Measurements from ENCODE around the gene CHDH.

Gene CHDH

DNA sequence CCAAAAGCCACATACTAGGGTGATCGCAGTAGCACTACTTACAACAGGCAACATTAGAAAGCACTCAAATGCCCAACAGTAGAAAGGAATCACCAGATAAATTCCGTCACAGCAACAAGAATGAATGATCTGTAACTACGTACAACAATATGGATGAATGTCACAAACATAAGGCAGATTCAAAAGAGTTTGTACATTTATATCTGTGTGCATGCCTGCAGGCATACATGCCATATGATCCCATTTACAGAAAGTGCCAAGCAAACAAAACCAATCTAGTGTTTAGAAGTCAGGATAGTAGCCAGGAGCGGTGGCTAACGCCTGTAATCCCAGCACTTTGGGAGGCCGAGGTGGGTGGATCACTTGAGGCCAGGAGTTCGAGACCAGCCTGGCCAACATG, 3.7 kb upstream of the CHDH start:
- no peak for DNase-seq

DNA sequence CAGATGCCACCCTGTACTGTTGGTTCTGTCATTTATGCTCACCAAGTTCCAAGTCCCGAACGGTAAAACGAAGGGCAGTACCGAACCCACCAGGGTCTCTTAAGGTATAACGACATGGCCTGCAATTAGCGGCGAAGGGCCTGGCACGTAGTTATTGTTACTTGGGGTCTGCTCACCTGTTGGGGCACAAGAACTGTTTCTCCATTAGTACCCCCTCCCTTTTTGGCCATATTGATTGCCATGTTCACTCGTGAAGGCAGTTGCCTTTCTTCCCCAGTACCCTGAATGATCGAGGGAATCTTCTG, 584 bp upstream of the CHDH start:
- no peak for DNase-seq

DNA sequence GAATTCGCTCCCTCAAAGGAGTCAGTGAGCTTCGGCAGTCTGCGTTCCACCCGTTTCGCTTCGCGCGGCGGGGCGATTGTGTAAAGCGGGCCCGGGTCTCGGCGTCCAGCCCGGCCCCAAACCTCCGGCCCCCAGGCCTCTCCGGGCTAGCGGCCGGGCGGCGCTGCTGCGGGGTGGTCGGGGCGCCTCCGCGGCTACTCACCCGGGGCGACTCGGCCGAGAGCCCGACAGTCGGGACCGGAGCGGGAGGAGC, 412 bp downstream of the CHDH start:
- no peak for DNase-seq

DNA sequence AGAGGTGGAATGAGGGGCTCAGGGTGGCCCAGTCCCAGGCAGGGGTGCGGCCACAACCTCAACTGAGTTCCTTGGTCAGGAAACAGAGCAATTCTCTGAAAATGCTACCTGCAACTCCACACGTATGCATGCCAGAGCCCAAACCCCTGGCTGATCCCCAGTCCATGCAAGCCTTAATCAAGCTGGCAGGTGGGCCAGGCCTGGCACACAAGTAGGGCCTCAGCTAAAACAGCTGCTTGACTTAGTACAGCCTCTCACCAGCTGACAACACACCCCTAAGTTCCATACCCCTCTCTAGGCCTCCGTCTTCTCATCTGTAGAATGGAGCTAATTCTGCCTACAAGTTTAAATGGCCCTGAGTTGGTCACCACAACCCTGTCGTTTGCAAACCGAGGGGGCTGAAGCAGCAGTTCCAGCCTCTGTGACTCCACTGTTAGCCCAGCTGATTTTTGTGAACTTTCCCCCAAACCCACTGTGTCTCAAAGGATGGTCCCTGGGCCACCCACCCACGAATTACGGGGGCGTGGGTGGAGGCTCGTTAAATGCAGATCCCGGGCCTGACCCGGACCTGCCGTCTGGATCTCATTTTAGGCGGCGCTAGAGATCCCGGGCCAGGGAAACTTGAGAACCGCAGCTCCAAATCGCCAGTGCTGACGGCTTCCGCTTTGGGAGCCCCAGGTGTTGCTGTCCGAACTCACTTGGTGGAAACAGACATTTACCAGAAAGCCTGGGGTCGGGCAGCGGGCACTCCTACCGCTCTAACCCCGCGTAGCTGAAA, 927 bp downstream of the CHDH start:
- no peak for DNase-seq

DNA sequence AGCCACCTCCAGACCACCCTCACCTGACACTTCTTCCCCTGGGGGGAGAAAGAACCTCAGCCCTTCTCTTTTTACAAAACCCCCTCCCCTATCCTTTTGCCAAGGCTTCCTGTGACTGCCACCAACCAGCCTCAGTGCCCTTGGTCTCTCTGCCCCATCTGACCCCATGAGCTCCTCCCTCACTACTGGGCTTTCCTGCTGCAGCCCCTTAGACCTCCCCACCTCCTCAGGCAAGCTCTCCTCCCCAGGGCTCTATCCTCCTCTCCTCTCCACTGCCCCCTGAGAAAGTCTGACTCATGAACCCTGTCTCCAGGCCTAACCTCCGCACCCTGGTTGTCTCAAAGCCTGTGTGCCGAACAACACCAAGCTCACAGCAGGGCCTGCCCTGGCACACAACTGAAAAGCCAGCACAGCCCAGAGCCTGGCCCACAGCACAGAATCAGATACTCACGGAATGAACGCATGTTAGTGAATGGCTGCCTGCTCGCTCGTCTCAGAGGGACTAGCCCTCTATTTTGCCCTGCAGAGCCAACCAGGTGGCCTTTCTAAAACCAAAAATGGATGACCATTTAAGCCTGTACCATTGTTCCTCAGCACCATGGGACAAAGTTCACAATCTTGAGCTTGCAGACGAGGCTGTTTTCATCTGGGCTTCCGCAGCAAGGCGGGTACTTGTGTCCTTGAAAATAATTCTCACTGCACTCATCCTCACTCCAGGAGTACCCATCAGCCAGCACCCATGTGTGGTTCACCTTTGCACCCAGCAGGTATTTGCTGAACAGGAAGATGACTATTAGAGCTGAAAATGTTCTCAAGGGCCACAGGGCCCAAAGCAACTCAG, 1.7 kb downstream of the CHDH start:
- no peak for DNase-seq

DNA sequence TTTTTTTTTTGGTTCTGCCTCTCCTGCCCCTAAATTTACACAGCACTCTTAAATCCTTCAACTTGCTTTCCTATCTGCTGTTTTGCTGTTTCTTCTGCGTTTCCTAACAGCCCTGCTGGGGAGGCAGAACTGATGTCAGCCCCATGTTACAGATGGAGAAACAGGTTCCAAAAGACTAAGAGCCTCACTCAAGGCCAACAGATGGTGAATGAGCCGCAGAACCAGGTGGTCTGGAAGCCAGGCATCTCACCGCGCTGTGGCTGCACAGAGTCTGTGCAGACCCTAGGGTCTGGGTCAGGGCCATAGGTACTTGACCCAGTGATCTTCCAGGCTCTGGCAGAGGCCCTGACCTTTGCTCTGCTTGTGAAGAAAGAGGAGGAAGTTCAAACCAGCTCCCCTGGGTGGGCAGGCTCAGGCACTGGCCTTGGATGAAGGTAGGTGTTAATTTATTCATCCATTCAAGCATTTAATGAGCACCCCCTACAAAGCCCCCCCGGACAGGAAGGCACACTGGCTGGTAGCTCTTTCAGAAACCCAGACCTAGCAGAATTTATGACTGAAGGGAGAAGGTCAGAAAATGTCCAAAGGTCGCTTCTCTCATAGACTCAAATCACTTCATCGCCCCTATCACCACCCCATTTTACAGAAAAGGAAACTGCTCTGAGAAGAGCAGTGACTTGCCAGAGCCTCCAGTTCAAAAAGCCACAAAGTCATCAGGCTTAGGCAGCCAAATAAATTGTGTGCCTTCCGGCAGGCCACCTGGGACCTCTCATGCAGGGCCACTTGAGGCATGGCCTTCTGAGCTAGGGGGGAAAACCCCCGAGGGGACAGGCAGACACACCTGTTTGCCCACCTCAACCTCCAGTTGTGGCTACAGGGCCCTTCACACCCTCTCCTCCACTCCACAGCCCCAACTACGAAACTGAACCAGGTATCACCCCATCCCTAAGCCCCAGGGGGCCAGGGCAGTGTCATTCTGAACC, 2.7 kb downstream of the CHDH start:
- DNase-seq: no peak

DNA sequence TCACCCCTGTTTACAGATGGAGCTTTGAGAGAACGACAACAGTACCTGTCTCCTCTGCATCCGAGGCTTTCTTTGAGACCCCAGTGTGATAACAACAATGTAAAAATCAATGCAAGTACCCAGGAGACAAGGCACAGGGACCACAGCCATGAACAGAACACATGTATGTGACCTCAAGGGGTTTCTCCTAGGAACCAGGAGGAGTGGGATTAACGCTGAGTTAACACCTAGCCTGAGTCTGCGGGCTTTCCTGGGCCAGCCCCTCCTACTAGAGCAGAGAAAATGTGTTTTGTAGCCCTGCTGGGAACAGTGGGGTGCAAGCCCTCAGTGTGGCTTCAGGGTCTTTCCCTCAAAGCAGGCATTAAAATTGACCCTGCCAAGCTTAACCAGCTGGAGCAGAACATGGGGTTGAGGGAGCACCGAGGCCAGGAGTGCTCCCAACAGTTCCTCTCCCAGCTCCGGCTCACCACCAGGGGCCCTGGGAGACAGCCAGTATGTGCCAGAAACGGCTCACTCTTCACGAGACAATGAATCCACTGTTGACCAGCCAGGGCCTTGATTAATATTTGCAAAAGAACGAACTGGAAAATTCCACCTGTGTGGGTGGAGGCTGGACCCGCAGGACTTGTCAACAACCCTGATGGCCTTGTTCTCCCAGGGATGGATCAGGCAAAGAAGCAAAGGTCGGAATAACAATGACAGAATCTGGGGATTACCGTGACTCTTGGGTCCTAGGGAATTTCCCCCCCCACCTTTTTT, 3.6 kb downstream of the CHDH start:
- DNase-seq: peak; percentile 75

DNA sequence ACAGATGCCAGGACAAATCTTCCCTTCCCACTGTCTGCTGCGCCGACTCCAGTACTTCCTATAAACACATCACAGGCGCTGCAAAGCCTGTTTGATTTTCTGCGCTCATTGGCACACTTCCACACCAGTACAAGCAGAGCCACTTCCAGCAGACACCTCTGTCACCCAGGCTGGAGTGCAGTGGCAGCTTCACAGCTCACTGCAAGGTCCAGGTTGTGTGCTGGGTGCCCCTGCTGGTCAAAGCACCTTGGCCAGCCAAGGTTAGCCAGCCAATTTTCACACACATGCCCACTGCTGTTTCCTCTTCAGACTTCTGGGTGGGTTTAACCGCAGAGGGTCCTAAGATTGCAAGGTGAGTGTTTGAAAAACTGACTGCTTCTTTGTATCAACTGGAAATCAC, 4.9 kb downstream of the CHDH start:
- no peak for DNase-seq

DNA sequence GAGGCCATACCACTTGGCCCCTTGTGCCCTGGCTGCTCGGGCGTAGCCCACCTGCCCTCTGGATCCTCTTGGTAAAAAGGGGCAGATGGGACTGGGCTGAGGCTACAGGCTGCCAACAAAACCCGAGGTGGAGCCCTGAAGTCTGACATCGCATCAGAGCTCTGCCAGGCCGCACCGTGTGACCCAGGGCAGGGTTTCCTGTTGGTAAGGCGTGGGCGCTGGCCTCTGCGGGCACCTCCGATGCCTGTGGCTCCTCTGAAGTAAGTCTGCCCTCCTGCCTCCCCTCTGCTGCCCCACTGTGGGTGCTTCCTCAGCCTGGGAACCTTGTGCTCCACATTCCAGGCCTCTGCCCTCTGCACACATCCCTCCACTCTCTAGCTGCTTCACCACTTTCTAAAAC, 8.9 kb downstream of the CHDH start:
- no peak for DNase-seq

DNA sequence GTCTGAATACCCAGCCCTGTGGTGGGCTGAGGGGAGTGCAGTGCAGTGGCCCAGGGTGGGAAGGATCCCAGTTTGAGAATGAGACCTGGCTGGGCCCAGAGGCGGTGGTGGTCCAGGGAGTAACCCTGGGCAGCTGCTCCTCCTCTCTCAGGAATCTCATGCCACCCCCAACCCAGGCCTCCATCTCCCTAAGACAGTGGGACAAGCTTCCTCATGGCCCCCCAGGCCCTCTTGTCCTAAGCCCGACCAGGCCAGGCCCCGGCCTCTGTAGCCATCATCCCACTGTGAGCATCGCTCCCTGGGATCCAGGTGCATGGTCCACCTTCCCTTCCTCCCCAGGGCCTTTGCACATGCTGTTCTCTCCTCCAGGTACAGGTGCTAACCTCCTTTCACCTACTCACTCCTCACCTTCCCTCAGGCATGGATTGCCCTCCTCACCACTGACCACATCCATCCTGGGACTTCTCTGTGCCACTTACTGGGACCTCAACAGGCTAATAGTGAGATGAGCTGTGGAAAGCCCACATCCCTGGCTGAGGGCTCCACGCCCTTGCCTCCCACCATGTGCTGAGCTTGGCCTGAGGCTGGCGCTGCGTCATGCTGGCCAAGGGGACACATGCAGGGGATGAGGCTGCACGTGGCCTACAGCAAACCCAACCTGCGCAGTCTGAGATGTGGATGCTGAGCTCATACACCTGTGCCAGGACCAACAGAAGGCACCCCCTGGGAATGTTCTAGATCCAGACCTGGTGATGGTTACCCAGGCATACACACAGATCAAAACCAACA, 9.9 kb downstream of the CHDH start:
- DNase-seq: no peak

DNA sequence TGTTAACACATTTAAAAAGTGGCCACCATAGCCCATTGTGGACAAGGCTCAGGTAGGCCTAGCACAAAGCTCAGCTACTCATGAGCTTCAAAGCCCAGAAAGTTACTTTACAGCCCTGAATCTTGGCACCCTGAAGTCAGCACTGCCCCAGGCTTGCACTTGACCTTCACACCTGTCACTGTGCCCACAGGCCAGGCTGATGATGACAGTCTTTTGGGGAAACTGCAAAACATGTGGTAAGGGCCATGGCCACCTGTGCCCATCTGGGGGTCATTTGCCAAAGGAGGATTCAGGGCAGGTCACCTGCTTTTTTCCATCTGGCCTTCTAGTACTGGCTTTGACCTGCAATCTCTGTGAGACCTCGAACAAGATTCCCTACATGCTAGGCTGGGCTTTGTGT, 11.0 kb downstream of the CHDH start:
- no peak for DNase-seq

DNA sequence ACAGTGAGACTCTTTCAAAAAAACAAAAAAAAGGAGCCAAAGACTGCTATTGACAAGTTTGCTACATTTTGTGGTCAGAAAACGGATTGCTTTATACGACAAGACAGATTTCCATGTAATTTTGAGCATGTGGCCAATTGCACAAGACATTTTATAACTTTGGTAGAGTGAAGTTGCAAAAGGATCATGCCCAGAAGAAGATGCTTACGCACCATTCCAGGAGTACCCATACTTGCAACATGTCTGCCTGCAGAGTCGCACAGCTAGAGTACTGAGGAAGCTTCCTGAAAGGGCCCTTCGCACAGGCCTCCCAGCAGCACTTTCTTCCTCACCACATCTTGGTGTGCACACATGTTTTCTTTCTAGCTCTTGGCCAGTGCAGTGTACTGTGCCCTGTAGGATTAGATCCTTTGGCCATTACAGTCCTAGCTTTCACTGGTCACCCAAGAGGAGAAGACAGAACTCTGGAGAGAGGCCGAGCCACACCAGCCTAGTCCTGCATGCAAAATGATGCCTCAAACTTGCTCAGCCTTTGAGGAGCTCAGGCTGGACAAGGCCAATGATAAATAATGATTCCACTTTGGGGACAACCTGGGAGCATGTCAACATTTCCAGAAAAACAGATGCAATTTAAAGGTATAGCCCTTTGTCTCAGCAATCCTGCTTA, 11.7 kb downstream of the CHDH start:
- DNase-seq: no peak

DNA sequence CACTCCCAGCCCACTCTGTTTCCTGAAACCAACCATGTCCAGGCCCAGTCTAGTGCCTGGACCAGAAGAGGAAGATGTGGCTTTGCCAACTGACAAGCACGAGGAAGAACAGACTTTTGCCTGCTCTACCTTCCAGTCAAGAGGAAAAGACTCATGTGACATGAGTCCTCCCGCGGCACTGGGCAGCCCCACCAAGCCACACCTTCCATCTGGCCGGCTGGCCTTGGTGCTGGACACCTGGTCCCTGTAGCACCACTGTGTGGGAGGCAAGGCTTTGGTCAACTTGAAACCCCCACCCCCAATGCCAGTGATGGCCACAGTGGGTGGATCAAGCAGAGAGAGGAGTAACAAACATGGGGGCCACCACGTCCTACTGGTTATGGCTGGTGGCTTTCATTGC, 12.5 kb downstream of the CHDH start:
- no peak for DNase-seq

DNA sequence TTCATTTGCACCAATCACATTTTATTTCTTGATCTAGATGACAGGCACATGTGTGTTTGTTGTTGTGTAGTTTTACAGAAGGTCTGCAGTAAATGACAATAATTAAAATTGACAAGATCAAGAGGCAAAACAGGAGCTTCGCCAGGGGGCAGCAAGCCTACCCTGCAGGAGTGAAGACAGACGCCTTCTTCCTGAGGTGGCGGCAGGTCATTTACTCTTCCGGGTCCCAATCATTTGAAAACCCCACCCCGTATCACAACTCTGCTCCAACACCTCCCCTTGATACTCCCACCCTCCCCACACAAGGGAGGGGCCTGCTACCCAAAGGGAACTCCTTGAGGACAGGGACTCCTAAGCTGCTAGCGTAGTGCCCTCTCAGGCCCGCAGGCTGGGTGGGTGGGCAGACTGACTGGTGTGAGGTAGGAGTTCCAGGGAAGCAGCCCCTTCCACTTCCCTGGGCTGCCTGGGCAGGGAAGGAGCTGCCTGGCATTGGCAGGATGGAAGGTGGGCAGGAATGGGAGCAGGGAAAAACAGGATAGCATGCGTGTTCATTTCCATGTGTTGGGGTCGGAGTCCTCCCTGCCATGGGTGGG, 13.1 kb downstream of the CHDH start:
- DNase-seq: no peak

DNA sequence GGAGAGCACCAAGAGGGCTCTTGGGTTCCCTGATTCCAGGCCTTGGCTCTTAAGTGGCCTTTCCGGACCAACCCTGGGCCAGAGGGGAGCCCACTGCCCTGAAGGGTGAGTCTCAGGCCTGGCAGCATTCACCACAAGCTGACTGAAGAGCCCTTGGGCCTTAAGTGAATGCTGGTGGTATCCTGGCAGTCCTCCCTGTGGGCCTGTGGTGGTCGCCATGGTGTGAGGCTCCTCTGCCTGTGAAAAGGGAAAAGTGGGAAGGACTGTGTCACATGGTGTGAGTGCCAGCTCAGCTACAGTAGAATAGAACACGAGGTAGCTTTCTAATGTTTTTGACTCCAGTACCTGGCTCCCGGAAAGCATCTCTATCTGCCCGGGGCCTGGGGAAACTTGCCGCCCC, 15.3 kb downstream of the CHDH start:
- no peak for DNase-seq

DNA sequence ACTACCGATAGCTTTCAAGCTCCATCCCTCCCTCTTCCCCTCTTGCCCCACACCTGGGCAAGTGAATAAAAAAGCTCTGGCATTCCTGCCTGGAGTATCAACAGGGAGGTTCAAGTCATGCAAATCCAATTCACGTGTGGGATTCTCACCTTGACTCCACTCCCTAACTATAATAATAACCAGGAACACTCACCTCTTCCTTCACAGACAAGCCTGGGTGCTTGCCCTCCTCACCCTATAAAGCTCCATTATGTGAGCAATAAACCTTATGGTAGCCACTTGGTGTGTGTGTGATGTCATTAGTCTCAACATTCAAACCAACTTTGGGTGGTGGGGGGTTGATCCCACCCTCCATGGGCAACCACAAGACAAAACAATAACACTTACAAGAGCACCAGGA, 16.6 kb downstream of the CHDH start:
- DNase-seq: no peak

DNA sequence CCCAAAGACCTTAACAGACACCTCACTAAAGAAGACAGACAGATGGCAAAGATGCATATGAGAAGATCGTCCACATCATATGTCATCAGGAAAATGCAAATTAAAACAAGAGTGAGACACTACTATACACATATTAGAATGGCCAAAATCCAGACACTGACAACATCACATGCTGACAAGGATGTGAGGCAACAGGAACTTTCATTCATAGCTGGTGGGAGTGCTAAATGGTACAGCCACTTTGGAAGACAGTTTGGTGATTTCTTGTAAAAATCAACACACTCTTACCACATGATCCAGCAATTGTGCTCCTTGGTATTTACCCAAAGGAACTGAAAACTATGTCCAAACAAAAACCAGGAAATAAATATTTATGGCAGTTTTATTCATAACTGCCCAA, 17.6 kb downstream of the CHDH start:
- no peak for DNase-seq

DNA sequence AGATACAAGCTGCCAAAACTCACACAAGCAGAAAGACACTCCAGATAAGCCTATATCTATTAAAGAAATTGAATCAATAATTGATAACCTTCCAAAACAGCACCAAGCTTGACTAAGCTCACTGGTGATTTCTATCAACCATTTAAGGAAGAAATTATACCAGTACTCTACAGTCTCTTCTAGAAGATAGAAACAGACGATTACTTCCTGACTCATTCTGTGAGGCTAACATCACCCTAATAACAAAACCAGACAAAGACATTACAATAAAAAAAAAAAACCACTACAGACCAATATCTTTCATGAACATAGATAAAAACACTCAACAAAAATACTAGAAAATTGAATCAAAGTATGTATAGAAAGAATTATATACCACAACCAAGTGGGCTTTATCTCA, 20.2 kb downstream of the CHDH start:
- no peak for DNase-seq

DNA sequence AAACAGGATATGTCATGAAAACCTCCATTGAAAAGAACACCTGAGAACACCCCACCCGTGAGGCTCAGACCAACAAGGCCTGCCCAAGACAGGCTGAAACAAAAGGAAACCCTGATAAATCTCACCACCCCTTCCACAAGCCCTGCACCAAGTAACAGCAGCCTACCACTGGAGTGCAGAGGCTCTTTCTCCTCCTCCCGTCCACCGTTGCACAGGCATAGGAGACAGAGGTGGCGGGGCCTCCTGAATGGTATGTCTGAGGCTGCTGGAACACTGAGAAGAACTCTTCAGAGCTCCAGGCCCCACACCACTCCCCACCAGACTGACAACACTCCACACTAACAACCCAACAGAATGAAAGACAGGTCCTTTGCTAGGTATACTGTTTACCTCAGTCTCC, 21.4 kb downstream of the CHDH start:
- DNase-seq: no peak

DNA sequence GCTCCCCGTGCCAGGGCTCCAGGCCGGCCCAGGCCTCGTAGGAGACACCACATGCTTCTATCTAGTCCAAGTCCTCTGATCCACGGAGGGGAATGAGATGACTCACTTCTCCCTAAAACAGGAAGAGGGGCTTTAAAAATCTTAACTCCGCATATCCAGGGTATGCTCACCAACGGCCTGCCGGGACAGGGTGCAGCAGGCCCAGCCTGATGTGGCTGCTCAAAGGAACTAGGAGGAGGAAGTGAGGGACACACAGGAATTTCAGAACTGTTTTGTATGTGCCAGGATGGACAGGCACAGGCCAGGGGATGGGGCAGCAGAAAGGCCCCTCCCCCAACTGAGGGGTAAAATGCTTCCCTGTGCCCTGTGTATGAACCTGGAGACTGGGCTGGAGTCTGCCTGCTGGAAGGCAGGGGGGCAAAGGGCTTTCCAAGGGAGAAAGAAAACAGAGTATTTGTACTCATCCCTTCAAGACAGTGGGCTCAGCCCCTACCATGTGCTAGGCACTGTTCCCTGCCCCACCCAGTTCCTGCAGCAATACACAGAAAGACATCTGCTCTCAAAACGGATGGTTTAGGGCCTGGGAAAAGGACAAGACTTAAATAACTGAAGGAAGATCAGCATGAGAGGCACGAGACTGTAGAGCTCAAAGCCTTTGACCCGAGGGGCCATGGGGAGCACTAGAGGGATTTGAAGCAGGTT, 22.1 kb downstream of the CHDH start:
- DNase-seq: no peak
